Psoas muscle (tissue), 8 donors: Measurements from ENCODE around the gene COBL. TPM values are rescaled to one million over a fixed set of nuclear protein-coding genes. Genes with fewer than 3 reads are reported as not detected.

Experiments used
- ATAC-seq, 4 donors: fragments of 200-7000 bp; cut with Tn5 transposase; one replicate each; pipeline ENCODE4 v1.9.1; 2020; ENCODE audit warnings: moderate library complexity in 3 of 4, mild to moderate bottlenecking in 2 of 4
- DNase-seq, 2 donors: peaks; one replicate each; pipeline ENCODE4 v3.0.0-alpha.2; 2020
- H3K27ac ChIP-seq: fragments of 200-600 bp; one replicate; pipeline ENCODE4 v1.8.0; 2022
- H3K27me3 ChIP-seq, 3 donors: fragments of 200-600 bp in 1 of 3; one replicate each; pipeline versions ENCODE4 v1.6.1 to v1.8.0; 2013 to 2022; ENCODE audit warnings: low read length in 2 of 3, mild to moderate bottlenecking in 2 of 3, moderate library complexity in 1 of 3; ENCODE audit not compliant: insufficient read depth in 3 of 3
- H3K36me3 ChIP-seq, 2 donors: fragments of 200-600 bp in 1 of 2; one replicate each; pipeline versions ENCODE4 v1.6.1 to v1.8.0; 2013 to 2022; ENCODE audit warnings: low read depth in 1 of 2, mild to moderate bottlenecking in 1 of 2, moderate library complexity in 1 of 2; ENCODE audit not compliant: insufficient read depth in 1 of 2
- H3K4me1 ChIP-seq: fragments of 200-600 bp; one replicate; pipeline ENCODE4 v1.8.0; 2022
- H3K4me3 ChIP-seq: fragments of 200-600 bp; one replicate; pipeline ENCODE4 v1.8.0; 2022; ENCODE audit warnings: mild to moderate bottlenecking
- H3K9me3 ChIP-seq: fragments of 200-600 bp; one replicate; pipeline ENCODE4 v1.8.0; 2022
- CTCF ChIP-seq: fragments of 200-600 bp; IDR thresholded peaks from one replicate; pipeline ENCODE4 v1.8.0; 2022; ENCODE audit warnings: antibody characterized with exemption
- WGBS, 3 donors: extraction: QIAGEN DNeasy Blood & Tissue Kit; methylation state at CpG; one replicate each; pipeline versions ENCODE4 v1.1.6 to v1.1.7; 2013; 5-methylcytosine and 5-hydroxymethylcytosine counted together
- intact Hi-C, 2 donors: fragments of 100-400 bp; cut with DNase I; formaldehyde crosslinking; loops; one replicate each; pipeline versions ENCODE4 v1.11.0 to v1.14.2; 2022
- polyA plus RNA-seq, 3 donors: library from polyadenylated mRNA; stranded (reverse); fragments of 200-250 nt; gene quantifications; one replicate each; pipeline ENCODE4 v1.2.3, GENCODE V29; 2013
- total RNA-seq, 4 donors: library from RNA; stranded (reverse); fragmentation: NEBNext Ultra II Directional in 2 of 4; extraction: Animal tissue kit (Norgen Biotek cat#: 25700) in 2 of 4; gene quantifications; one replicate each; pipeline versions ENCODE4 v1.2.1 to v1.2.4, GENCODE V29; 2021 to 2023
- donor health status: healthy with polysubstance abuse.
- donor health status: DM: no; HTN: no; CAD: no; lungs with moderate emphysema.
- donor health status: Bipolar disorder and iron deficiency.
- donor health status: healthy.
- donor health status: DM: yes; HTN: yes; CAD: no.
- donor health status: DM: no; HTN: no; CAD: no.
- donor health status: DM: no; HTN: no; CAD: no.
- donor health status: DM: yes; HTN: yes; CAD: no.

COBL gene
- total and polyA plus RNA-seq, 7 donors = 57.5 to 139 (median 115) TPM

GRCh38 chr7:51026341-51026740, 290.3 kb downstream of the COBL start:
- H3K36me3 ChIP-seq = no peaks in the 10 kb centered on the region
- peaks cover 41% of the 10 kb centered on the region for H3K4me1 ChIP-seq
- H3K9me3 ChIP-seq = no peaks in the 10 kb centered on the region
- no peak for TF ChIP-seq CTCF
- H3K27me3 ChIP-seq = no peaks in the 10 kb centered on the region
- WGBS, 3 donors = 95 to 97% (median 95%) methylated on average over 12 of the region's 12 CpGs
- intact Hi-C loops = no loop called here
- DNase-seq = no peak
- no peak for ATAC-seq
- H3K4me3 ChIP-seq = no peak overlapping the region
- peak overlapping the region; percentile 59 for H3K27ac ChIP-seq

DNA sequence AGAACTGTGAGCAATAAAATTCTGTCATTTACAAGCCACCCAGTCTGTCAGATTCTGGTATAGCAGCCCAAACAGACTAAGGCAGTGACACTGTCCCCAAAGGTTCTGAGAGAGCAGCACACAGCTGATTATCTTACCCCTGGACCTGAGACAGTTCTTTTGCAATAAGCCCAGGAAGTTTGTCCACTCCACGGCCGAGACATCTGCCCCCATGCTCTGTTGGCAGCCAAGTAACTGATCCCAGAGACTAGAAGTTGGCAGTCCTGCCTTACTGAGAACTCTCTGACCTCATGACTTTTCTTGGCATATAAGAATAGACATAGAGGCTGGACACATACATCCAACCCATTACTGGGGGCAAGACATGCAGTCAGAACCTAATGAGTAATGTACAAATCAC, 290.9 kb downstream of the COBL start:
- peak overlapping the region; percentile 59 for H3K27ac ChIP-seq
- intact Hi-C loops = no loop called here
- peaks cover 41% of the 10 kb centered on the region for H3K4me1 ChIP-seq
- no peaks in the 10 kb centered on the region for H3K27me3 ChIP-seq
- no peak overlapping the region for H3K4me3 ChIP-seq
- no peaks in the 10 kb centered on the region for H3K36me3 ChIP-seq
- peak; percentile 46 to 84 for DNase-seq
- no peak for TF ChIP-seq CTCF
- no peaks in the 10 kb centered on the region for H3K9me3 ChIP-seq
- WGBS, 3 donors = 9 to 42% (median 23%) methylated on average over 2 of the region's 2 CpGs
- ATAC-seq = peak; percentile 82 to 96 (median 90)

DNA sequence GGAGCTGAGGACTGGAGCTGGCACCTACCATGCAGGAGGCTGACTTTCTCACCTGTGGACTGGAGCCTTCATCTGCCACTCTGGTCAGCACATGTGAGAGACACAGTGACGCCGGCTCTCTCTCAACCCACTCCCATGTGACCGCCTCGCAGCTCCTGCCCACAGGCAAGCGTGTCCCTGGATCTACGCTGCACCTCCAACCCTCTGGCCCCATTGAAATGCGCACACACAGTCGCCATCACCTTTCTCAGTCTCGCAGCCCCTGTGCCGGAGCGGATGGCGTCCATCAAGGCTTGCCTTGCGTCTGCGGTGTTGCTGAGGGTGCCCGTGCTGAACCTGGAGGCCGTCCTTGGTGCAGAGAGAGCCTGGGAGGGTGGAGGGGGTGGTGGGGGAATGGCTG, 291.7 kb downstream of the COBL start:
- DNase-seq (no peak), ATAC-seq (no peak)
- Histone ChIP-seq H3K4me3 (no peak overlapping the region), H3K36me3 (no peaks in the 10 kb centered on the region), H3K27ac (no peak overlapping the region), H3K9me3 (no peaks in the 10 kb centered on the region), H3K4me1 (peaks cover 41% of the 10 kb centered on the region), H3K27me3 (no peaks in the 10 kb centered on the region)
- intact Hi-C loops = no loop called here
- WGBS, 3 donors = 96 to 97% (median 96%) methylated on average over 16 of the region's 16 CpGs
- no peak for TF ChIP-seq CTCF

DNA sequence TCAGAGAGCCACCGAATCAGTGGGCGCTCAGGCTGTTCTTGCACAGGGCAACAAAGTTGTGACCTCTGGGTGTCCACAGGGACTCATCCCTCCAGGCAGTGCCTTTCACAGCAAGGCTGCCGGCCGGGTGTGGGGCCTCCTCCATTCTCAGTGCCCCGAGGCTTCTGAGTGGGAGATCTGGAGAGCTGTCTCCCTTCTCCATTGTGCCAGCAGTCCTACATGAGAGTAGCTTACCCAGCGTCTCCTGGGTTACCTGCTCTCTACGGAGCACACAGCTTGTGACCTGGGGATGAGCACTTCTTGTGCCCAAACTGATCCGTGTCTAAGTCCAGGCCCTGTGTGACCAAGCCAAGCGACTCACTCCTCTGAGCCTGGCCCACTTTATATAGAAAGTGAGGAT, 293.1 kb downstream of the COBL start:
- no peak for TF ChIP-seq CTCF
- 91 to 92% (median 92%) methylated on average over 9 of the region's 9 CpGs for WGBS, 3 donors
- no peaks in the 10 kb centered on the region for H3K9me3 ChIP-seq

GRCh38 chr7:51022821-51023220, 293.8 kb downstream of the COBL start:
- H3K36me3 ChIP-seq = no peaks in the 10 kb centered on the region
- no peak overlapping the region for H3K27ac ChIP-seq
- no peak for ATAC-seq
- peaks cover 32% of the 10 kb centered on the region for H3K4me1 ChIP-seq
- no peaks in the 10 kb centered on the region for H3K9me3 ChIP-seq
- WGBS, 3 donors = 93 to 97% (median 94%) methylated on average over 6 of the region's 6 CpGs
- intact Hi-C loops = no loop called here
- H3K4me3 ChIP-seq = no peak overlapping the region
- TF ChIP-seq CTCF = no peak
- DNase-seq = no peak
- H3K27me3 ChIP-seq = no peaks in the 10 kb centered on the region

More for the DNA sequence above, 293.1 kb downstream of the COBL start:
- ATAC-seq (no peak), DNase-seq (no peak)
- Histone ChIP-seq H3K36me3 (no peaks in the 10 kb centered on the region), H3K4me1 (peaks cover 37% of the 10 kb centered on the region), H3K4me3 (no peak overlapping the region), H3K27me3 (no peaks in the 10 kb centered on the region), H3K27ac (no peak overlapping the region)
- intact Hi-C loops = no loop called here
